ENCODE data around the gene CDPF1. TPM values are rescaled to one million over a fixed set of nuclear protein-coding genes. Genes with fewer than 3 reads are reported as not detected.

The CDPF1 gene
- polyA plus RNA-seq, 6 donors from 2014 or later, result 13.2 to 28.7 (median 21.6) TPM

- ATAC-seq (ENCODE audit: low read depth in 2 of 2) (no peak), DNase-seq (no peak)
- peak overlapping the region in 3 of 6 donors; percentile 79 to 89 (median 87) for H3K27ac Mint-ChIP-seq
- peak overlapping the region in 3 of 8 donors; percentile 37 to 75 (median 74) for H3K4me3 Mint-ChIP-seq
- H3K4me1 Mint-ChIP-seq, result peaks cover 41 to 70% (median 68%) of the 10 kb centered on the region in 3 donors
- peaks cover 0 to 6% (median 3%) of the 10 kb centered on the region in 7 donors for H3K9me3 Mint-ChIP-seq
- no peaks in the 10 kb centered on the region for H3K27me3 Mint-ChIP-seq
- peaks cover 0 to 7% of the 10 kb centered on the region in 2 donors for H3K36me3 Mint-ChIP-seq
Observed at GRCh38 chr22:46290121-46290842, 40.2 kb upstream of the CDPF1 start.

DNA sequence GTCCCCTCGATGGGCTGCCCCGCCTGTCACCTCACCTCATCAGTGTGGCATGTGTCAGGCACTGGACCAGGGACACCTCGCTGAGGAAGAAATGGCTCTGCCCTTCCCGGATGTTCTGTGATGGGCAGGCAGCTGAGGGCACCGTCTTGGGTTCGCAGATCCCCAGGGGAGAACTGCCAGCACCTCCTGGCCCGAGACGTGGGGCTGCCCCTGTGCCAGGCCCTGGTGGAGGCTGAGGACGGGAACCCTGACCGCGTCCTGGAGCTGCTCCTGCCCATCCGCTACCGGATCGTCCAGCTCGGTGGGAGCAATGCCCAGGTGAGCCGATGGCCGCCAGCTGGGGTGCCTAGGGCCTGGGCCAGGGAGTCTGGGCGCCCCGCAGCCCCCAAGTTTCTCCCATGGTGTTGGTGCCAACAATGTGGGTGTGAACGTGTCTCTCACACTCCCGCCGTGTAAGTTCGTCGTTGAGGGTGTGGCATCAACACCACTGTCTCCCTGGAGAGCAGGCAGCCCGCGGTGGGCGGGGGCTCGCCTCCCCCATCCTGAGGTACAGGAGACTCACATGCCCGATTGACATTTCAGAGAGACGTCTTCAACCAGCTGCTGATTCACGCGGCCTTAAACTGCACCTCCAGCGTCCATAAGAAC, 39.3 kb upstream of the CDPF1 start:
- Mint-ChIP-seq H3K27ac (peak overlapping the region in 3 of 6 donors; percentile 42 to 79 (median 62)), H3K4me1 (peaks cover 35 to 63% (median 63%) of the 10 kb centered on the region in 3 donors), H3K36me3 (peaks cover 0 to 7% of the 10 kb centered on the region in 2 donors), H3K4me3 (peak overlapping the region in 2 of 8 donors; percentile 15 to 16), H3K9me3 (peaks cover 0 to 6% (median 3%) of the 10 kb centered on the region in 7 donors), H3K27me3 (no peaks in the 10 kb centered on the region)
- ATAC-seq (ENCODE audit: low read depth in 2 of 2) (peak; percentile 22 to 34), DNase-seq (no peak)

GRCh38 chr22:46288846-46289243, 38.8 kb upstream of the CDPF1 start:
- H3K36me3 Mint-ChIP-seq, result peaks cover 0 to 7% of the 10 kb centered on the region in 2 donors
- H3K4me3 Mint-ChIP-seq, result peak overlapping the region in 1 of 8 donors; percentile 80
- DNase-seq, result no peak
- peaks cover 0 to 6% (median 3%) of the 10 kb centered on the region in 7 donors for H3K9me3 Mint-ChIP-seq
- ATAC-seq (ENCODE audit: low read depth in 2 of 2), result no peak
- no peaks in the 10 kb centered on the region for H3K27me3 Mint-ChIP-seq
- H3K4me1 Mint-ChIP-seq, result peaks cover 35 to 61% (median 58%) of the 10 kb centered on the region in 3 donors
- H3K27ac Mint-ChIP-seq, result peak overlapping the region in 1 of 6 donors; percentile 15

GRCh38 chr22:46287873-46288751, 38.0 kb upstream of the CDPF1 start:
- H3K27ac Mint-ChIP-seq, result peak overlapping the region; percentile 81 to 93 (median 90)
- H3K4me1 Mint-ChIP-seq, result peaks cover 29 to 53% (median 51%) of the 10 kb centered on the region in 3 donors
- ATAC-seq (ENCODE audit: low read depth in 2 of 2) (peak; percentile 78 to 79), DNase-seq (peak; percentile 37)
- H3K36me3 Mint-ChIP-seq, result peaks cover 0 to 7% of the 10 kb centered on the region in 2 donors
- H3K27me3 Mint-ChIP-seq, result no peaks in the 10 kb centered on the region
- peaks cover 0 to 6% (median 3%) of the 10 kb centered on the region in 7 donors for H3K9me3 Mint-ChIP-seq
- H3K4me3 Mint-ChIP-seq, result peak overlapping the region; percentile 64 to 90 (median 80)

GRCh38 chr22:46286941-46287872, 37.1 kb upstream of the CDPF1 start:
- peak overlapping the region; percentile 64 to 90 (median 80) for H3K4me3 Mint-ChIP-seq
- peak overlapping the region; percentile 36 to 93 (median 86) for H3K27ac Mint-ChIP-seq
- ATAC-seq (ENCODE audit: low read depth in 2 of 2) (no peak), DNase-seq (no peak)
- H3K36me3 Mint-ChIP-seq, result peaks cover 0 to 2% of the 10 kb centered on the region in 2 donors
- peaks cover 0 to 3% (median 0%) of the 10 kb centered on the region in 7 donors for H3K9me3 Mint-ChIP-seq
- no peaks in the 10 kb centered on the region for H3K27me3 Mint-ChIP-seq
- peaks cover 23 to 44% (median 43%) of the 10 kb centered on the region in 3 donors for H3K4me1 Mint-ChIP-seq

DNA sequence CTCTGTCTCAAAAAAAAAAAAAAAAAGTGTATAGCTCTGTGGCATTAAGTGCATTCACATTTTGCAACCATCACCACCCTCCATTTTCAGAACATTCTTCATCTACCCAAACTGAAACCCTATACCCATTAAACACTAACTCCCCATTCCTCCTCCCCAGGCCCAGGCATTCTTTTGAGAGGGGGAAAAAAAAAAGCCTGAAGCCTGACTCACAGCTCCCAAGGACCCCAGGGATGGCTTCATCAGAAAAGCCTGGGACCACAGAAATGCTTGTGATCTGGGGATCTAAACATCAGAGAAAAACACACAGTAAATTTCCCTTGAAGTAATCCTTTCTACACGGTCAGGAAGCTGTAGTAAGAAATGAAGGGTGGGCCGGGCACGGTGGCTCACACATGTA, 35.9 kb upstream of the CDPF1 start:
- Mint-ChIP-seq H3K4me1 (peaks cover 26 to 43% (median 41%) of the 10 kb centered on the region in 3 donors), H3K4me3 (peak overlapping the region in 2 of 8 donors; percentile 16 to 78), H3K36me3 (peaks cover 0 to 7% of the 10 kb centered on the region in 2 donors), H3K27ac (no peak overlapping the region), H3K9me3 (no peaks in the 10 kb centered on the region), H3K27me3 (no peaks in the 10 kb centered on the region)
- DNase-seq (no peak), ATAC-seq (ENCODE audit: low read depth in 2 of 2) (no peak)

GRCh38 chr22:46281866-46282678, 32.0 kb upstream of the CDPF1 start:
- H3K4me1 Mint-ChIP-seq, result peaks cover 7 to 18% (median 11%) of the 10 kb centered on the region in 3 donors
- peaks cover 0 to 16% of the 10 kb centered on the region in 2 donors for H3K36me3 Mint-ChIP-seq
- no peak overlapping the region for H3K4me3 Mint-ChIP-seq
- DNase-seq, result no peak
- no peaks in the 10 kb centered on the region for H3K27me3 Mint-ChIP-seq
- H3K9me3 Mint-ChIP-seq, result no peaks in the 10 kb centered on the region
- no peak for ATAC-seq (ENCODE audit: low read depth in 2 of 2)
- H3K27ac Mint-ChIP-seq, result no peak overlapping the region

DNA sequence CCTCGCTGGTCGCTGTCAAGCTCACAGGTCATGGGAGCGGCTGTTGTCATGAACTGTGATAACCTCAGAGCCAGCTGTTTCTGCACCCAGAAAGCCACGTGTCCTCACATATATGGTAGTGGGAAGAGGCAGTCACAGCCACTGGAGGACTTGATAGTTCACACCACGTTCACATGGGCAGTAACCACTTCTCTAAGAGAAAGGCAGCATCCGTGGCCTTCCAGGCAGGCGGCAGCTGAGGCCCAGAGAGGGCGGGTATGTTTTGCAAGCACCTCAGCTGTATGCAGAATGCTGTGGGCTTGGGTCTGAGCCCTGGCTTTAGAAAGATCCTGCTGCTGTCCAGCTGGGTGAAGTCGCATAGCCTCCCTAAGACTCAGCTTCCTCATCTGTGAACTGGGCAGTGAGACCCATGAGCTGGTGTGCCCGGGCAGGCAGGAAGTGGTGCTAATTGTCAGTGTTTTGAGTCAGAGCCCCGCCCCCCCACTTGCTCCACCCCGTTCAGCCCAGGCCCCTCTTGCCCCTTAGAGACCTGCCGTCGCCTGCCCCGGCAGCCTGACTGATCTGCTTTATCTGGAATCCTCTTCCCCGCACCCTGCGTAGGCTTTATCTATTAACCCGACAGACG, 31.0 kb upstream of the CDPF1 start:
- peaks cover 0 to 16% of the 10 kb centered on the region in 2 donors for H3K36me3 Mint-ChIP-seq

GRCh38 chr22:46280063-46280817, 30.1 kb upstream of the CDPF1 start:
- ATAC-seq (ENCODE audit: low read depth in 2 of 2), result no peak
- H3K9me3 Mint-ChIP-seq, result peaks cover 0 to 1% (median 0%) of the 10 kb centered on the region in 7 donors
- H3K36me3 Mint-ChIP-seq, result peaks cover 8 to 25% of the 10 kb centered on the region in 2 donors
- DNase-seq, result no peak
- H3K27me3 Mint-ChIP-seq, result no peaks in the 10 kb centered on the region
- H3K4me1 Mint-ChIP-seq, result peaks cover 0 to 11% (median 11%) of the 10 kb centered on the region in 3 donors
- H3K27ac Mint-ChIP-seq, result peak overlapping the region in 1 of 6 donors; percentile 76
- H3K4me3 Mint-ChIP-seq, result peak overlapping the region in 1 of 8 donors; percentile 47

More for the DNA sequence above, 31.0 kb upstream of the CDPF1 start:
- ATAC-seq (ENCODE audit: low read depth in 2 of 2) (peak; percentile 45 to 83), DNase-seq (no peak)
- no peaks in the 10 kb centered on the region for H3K9me3 Mint-ChIP-seq
- no peak overlapping the region for H3K4me3 Mint-ChIP-seq
- H3K4me1 Mint-ChIP-seq, result peaks cover 2 to 14% (median 11%) of the 10 kb centered on the region in 3 donors
- H3K27me3 Mint-ChIP-seq, result no peaks in the 10 kb centered on the region
- no peak overlapping the region for H3K27ac Mint-ChIP-seq

DNA sequence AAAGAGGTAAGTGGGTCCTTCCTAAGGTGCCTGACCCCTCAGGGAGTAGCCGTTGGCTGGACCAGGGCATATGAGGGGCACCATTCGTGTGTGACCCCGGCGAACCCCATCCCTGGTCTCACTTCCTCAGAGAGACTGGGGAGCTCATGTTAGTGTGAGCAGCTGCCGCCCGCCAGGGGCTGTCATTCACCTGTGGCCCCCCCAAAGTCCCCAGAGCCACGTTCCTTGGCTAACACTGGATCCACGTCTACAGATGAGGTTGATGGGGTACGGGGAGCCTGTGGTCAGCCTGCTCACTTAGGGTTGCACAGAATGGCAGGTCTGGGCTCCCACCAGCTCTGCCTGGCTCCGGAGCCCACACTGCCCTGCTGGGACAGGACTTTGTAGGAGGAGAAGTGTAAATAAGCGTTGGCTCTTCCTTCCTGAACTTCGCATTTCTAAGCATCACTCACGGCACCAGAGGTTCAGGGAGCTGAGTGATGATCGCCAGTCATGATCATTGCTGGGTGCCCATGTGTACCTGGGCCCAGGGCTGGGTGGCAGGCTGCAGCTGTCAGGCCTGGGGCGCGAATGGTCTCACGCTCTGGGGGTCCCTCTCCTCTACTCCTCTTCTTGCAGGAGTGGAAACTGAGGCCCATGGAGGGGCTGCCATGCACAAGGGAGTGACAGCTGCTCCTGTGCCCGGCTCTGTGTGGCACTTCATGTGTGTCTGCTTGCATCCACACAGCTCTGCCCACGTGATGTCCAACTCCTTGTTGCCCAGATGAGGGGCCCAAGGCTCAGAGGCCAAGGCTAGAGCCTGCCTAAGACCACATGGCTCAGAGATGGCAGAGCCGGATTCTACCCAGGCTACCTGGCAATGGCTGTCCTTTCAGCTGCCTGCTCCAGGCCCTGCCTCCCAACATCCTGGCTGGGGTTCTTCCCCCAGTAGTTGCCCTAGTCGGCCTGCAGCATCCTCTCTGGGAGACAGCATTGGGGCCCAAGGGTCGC, 28.9 kb upstream of the CDPF1 start:
- Mint-ChIP-seq H3K27me3 (no peaks in the 10 kb centered on the region), H3K4me3 (peak overlapping the region in 1 of 8 donors; percentile 25), H3K4me1 (peaks cover 0 to 11% (median 11%) of the 10 kb centered on the region in 3 donors), H3K27ac (no peak overlapping the region), H3K9me3 (peaks cover 0 to 1% (median 0%) of the 10 kb centered on the region in 7 donors), H3K36me3 (peaks cover 11 to 27% of the 10 kb centered on the region in 2 donors)
- no peak for ATAC-seq (ENCODE audit: low read depth in 2 of 2)
- DNase-seq, result no peak

Data from naive B cell (primary cell).